HG02943 (cell line): ENCODE data around the gene YDJC.
"Not testable (repeated sequence)": the region's sequence is repeated elsewhere in the genome, so short reads cannot be mapped to it uniquely, and the experiment has no call there.

Experiments used
- ATAC-seq: cut with Tn5 transposase; IDR thresholded peaks from one replicate; pipeline ENCODE4 v1.9.1; 2021; ENCODE audit warnings: mild to moderate bottlenecking, low read depth, moderate library complexity; ENCODE audit not compliant: unreplicated experiment

The YDJC gene

GRCh38 chr22:21634844-21635243 is 5.0 kb upstream of the YDJC start:
- ATAC-seq: no peak

- ATAC-seq: no peak
Observed at GRCh38 chr22:21634081-21634480, 4.3 kb upstream of the YDJC start.

- no peak for ATAC-seq
Observed at GRCh38 chr22:21633481-21633880, 3.7 kb upstream of the YDJC start.

GRCh38 chr22:21632931-21633330 is 3.1 kb upstream of the YDJC start:
- ATAC-seq: no peak

GRCh38 chr22:21632237-21632895 is 2.5 kb upstream of the YDJC start, which contains the start of gene CCDC116:
CCDC116 (plus strand) TSS chr22:21632760; CDS start chr22:21633182, 422 bp downstream.
- no peak for ATAC-seq

- ATAC-seq: no peak
Observed at GRCh38 chr22:21631025-21631424, 1.2 kb upstream of the YDJC start.

GRCh38 chr22:21628386-21629254 is 1.2 kb downstream of the YDJC start:
- ATAC-seq: no peak

DNA sequence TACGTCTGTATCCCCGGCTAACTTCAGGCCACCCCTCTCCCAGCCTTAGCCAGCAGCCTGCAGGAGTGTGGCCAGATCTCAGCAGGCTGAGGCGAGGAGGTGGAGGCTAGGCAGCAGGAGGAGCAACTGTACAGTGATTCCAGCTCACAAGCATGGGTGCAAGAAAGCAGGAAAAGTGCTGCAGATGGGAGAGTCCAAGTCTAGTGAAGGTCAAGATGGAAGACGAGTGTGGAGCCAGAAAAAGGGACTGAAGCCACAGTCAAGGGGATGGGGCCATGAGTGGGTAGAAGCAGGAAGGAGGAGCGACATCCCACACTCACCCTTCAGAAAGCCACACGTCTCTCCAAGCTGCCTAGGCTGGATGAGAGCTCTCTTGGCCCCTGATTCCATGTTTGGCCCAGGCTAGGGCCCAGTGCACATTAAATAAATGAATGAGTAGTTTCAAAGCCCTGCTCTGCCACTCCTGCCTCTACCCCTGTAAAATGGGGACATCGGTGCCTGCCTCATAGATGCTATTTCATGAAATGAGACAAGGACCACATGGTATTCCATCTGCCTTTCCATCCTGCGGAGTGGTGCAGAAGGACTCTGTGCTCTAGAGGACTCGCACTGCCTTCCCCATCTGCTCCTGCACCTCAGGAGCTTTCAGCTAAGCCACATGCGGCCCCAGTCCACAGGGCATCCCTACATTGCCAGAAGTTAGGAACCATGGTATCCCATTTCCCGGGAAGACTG is 2.9 kb downstream of the YDJC start:
- ATAC-seq: no peak

GRCh38 chr22:21626073-21626734 is 3.6 kb downstream of the YDJC start:
- ATAC-seq: no peak

DNA sequence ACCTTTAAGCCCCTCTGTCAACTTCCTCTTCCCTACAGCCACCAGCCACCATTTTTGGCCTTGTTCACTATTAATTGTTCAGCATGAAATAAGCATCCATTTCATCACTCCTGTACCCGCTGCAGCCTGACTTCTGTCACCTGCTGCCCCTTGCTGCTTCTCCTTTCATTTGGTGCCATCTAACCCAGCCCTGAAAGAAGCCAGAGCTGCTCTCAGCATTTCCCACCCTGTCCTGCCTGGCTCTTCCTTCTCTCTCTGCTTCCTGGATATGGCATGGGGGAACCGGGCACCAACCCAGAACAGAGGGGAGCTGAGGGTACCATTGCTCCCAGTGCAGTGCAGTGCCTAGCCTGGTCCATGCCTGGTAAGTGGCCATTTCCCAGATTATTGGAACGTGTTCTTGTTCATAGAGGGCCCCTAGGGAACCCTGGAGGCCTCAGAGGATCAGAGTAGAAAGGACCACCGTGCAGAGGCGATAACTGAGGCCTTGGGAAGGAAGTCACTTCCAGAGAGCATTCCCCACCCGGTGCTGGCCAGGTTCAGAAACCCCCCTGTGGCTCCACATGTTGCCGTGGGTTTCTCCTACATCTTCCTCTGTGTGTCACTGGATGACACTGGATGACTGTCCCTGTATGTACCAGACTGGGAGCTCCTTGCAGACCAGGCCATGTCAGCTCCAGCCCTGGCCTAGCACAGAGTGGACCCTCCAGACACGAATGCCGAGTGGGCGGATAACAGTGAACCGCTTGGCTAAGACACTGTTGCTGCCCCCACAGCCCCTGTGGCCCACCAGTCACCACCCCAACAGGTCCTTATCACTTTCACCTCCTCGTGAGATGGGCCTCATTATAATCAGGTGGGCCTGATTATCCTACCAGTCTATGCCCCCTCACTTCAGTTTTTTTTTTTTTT is 4.7 kb downstream of the YDJC start:
- ATAC-seq: no peak

DNA sequence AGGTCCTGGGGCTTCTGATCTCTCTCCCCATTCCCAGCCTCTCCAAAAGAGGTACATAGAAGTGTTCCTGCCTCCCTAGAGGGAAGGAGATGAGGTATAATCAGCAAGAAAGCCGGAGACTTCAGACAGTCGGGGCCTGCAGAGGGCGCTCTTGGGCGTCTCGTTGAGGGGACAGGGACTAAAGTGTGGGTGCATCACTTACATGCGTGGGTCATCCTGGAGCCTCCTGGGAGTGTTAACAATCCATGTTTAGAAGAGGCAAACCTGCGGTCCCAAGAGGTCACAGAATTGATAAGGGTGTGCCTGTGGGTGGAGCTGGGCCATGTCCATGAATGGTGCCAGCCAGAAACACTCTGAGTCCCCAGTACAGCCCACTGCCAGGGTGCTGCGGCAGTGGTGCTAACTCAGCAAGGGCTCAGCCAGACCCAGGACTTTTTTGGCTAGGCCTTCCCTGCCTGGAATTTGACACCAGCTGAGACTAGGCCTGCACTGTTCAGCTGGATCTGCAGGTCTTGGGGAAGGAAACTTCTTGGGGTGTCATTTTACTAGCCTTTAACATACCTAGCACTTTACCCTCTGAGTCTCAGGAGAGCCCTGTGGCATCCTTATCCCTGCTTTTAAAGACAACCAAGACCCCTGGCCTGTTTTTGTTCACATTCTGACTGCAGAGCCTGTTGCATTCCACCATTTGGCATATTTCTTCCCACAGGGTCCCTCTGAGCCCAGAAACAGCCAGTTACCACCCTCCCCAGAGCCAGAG is 5.5 kb downstream of the YDJC start:
- no peak for ATAC-seq

DNA sequence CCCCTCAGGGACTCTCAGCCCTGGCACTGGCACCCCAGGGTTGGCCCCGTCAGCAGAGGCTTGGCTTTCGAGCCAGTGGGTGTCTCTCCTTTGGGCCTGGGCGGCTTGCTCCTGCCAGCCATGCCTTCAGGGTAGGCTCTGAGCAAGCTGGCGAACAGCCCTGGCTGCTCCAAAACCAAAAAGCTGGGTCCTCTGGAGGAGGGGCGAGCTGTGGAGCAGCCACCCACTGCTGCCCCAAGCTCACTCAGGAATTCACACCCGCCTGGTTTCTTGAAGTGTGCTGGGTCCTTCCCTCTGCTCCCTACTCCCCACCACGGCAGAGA is 6.2 kb downstream of the YDJC start:
- ATAC-seq: no peak

DNA sequence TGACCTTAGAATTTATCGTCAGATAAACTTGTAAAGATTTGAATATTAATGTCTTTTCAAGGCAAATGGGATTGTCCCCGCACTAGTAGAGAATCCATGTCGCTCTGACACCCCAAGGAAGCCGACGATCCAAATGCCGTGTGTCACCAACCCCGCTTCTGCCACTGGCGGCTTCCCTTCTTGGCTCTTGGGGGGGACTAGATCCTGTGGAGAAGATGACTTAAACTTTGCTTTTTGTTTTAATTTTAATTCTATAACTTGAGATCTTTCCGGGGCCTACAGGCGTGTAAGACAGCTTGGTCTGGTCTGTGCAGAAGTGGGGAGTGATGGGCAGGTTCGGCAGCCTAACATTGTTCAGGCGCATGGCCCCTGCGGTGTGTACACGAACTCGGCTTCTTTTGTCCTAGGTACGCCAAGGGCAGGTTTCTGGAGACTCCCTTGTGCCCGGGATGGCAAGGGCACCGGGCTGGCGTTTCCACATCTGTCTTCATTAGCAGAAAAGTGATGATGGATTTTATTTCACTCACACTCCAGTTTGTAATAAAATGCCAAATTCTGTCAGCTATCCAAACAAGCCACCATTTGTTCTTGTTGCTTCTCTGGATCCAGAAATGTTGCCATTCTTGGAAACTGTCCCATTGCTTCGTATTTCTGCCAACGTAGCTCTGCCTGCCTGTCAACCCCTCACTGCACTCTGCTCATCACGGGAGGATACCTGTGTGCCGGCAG is 6.7 kb downstream of the YDJC start:
- no peak for ATAC-seq

- no peak for ATAC-seq
Observed at GRCh38 chr22:21622011-21622918, 7.6 kb downstream of the YDJC start.

- no peak for ATAC-seq
Observed at GRCh38 chr22:21621025-21621424, 8.8 kb downstream of the YDJC start.

- ATAC-seq: not testable (repeated sequence)
Observed at GRCh38 chr22:21617337-21617736, 12.5 kb downstream of the YDJC start.

DNA sequence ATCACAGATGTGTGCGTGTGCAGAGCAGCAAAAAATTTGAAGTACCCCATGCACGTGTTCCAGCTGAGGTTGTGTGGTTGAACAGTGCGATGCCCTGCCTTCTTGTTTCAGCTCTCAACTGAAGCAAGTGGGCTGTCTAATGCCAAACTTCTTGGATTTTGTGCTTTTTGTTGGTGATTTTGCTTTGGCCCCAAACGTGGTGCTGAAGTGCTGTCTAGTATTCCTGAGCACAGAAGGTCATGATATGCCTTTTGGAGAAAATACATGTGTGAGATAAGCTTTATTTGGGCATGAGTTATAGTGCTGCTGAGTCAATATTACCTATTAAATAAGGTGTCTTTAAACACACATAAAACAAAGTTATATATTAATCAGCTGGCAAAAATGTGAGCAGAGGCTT is 14.1 kb downstream of the YDJC start:
- no peak for ATAC-seq
